Measurements from ENCODE around the gene VSIG1.

The VSIG1 gene

GRCh38 chrX:108044554-108045256, at the start of gene VSIG1:
VSIG1 (plus strand) TSS chrX:108045065; CDS start chrX:108045131, 66 bp downstream.
- intact Hi-C loops (cut with DNase I): no loop called here
- no peak for DNase-seq

GRCh38 chrX:107996124-107996523, 48.7 kb upstream of the VSIG1 start:
- intact Hi-C loops (cut with DNase I): no loop called here
- peak in 1 of 10 donors; percentile 49 for DNase-seq

DNA sequence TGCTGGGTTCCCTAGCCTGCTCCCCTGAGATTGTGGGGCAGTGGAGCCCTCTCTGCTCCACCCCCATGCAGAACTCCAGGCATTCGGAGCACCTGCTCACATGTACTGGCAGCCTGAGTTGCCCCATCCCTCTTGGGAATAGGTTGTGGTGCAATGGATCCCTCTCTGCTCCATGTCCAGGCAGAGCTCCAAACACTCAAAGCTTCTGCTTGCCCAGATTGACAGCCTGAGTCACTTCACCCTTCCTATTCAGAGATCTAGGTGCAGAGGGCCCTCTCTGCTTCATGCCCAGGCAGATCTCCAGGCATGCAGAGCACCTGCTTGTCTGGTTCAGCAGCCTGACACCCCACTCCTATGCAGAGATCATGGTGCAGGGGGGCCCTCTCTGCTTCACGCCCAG, 44.1 kb upstream of the VSIG1 start:
- DNase-seq: no peak
- intact Hi-C loops (cut with DNase I): no loop called here

DNA sequence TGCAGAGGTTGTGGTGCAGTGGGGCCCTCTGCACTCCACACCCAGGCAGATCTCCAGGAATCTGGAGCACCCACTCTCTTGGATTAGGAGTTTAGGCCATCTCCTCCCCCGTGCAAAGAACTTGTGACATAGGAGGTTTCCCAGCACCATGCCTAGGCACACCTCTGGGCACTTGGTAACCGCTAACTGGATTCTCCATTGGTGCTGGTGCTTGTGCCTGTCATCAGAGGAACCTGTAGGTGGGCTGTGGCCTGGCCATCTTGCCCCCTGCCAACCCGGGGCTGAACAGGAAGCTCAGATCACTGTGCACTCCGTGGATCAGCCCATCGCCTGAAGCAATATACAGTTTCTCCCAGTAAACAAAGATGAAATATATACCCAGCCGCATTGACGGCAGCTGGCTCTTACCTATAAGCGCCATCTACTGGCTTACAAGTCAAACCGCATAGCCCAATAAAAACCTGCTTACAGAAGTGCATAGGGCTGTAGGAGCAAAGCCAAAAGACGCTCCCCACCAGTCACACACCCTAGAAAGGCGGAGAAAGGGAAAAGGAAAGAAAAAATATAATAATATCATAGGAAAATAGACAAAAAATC, 43.5 kb upstream of the VSIG1 start:
- intact Hi-C loops (cut with DNase I): no loop called here
- DNase-seq: peak in 1 of 10 donors; percentile 32

GRCh38 chrX:108018656-108019381, 26.0 kb upstream of the VSIG1 start:
- intact Hi-C loops (cut with DNase I): no loop called here
- no peak for DNase-seq

DNA sequence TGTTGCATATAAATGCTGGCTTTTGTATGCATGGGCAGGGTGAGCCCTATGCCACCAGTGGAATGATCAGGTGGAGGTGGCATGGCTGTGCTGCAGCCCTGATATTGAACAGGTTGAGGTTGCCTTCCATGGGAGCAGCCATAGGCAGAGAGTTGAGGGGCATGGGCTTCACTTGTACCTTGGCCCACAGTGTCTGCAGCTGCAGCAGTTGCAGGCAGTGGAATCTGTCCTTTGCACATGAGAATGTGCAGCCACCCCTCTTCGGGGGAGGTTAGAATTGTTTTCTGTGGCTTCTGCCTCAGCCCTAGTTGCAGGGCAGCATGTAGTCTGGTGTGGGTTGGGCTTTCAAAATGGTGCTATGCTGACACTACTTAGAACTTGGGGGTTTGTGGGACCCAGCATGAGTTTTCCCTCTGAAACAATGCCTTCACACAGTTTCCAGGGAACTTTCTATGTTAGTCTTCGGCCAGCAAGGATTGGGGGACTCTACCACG, 25.4 kb upstream of the VSIG1 start:
- no peak for DNase-seq
- intact Hi-C loops (cut with DNase I): no loop called here

DNA sequence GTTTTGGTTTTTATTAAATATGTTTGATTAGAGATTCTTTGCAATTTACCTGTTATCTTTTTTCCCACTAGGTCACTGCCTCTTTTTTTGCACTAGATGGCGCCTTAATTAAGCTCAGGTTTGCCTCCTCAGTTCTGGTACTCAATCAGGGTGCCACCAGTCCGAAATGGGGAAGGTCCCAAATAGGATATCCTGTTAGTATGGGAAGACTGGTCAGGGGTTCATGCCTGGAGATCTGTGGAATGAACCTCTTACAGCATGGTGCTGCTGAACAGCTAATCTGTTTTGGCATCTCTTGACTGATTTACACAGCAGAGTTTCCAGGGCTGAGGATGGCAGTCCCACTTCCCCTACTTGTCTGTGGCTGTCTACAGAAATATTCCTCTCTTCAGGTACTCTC, 24.2 kb upstream of the VSIG1 start:
- intact Hi-C loops (cut with DNase I): no loop called here
- DNase-seq: no peak

DNA sequence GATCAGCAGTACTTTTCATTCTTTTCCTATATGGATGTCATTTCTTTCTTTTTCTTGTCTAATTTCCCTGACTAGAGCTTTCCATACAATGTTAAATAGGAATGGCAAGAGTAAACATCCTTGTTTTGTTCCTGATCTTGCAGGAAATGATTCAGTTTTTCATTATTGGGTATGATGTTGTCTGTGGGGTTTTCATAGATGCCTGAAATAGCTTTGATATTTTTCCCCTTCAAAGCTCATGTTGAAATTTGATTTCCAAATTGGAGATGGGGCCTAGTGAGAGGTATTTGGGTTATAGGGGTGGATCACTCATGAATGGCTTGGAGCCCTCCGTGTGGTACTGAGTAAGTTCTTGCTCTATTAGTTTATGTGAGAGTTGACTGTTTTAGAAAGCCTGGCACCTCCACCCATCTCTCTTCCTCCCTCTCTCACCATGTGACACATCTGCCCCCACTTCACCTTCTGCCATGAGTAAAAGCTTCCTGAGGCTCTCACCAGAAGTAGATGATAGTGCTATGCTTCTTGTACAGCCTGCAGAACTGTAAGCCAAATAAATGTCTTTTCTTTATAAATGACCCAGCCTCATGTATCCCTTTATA, 22.3 kb upstream of the VSIG1 start:
- no peak for DNase-seq
- intact Hi-C loops (cut with DNase I): no loop called here

DNA sequence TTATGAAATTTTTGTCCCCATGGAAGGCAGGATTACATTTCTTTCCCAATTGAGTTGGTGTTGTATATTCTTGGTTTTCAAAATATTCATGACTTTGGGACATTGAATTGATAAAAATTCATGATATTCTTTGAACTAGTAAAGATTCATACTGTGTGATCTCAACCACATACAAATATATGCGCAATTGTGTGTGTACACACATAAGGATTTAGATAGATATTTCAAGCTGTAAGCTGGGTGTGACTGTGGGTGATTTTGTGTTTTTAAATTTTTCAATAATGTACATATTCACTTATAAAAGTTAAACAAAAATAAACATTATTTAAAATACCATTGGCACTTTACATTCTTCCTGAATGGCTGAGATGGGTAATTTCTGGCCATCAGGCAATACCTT, 19.5 kb upstream of the VSIG1 start:
- intact Hi-C loops (cut with DNase I): no loop called here
- DNase-seq: no peak

DNA sequence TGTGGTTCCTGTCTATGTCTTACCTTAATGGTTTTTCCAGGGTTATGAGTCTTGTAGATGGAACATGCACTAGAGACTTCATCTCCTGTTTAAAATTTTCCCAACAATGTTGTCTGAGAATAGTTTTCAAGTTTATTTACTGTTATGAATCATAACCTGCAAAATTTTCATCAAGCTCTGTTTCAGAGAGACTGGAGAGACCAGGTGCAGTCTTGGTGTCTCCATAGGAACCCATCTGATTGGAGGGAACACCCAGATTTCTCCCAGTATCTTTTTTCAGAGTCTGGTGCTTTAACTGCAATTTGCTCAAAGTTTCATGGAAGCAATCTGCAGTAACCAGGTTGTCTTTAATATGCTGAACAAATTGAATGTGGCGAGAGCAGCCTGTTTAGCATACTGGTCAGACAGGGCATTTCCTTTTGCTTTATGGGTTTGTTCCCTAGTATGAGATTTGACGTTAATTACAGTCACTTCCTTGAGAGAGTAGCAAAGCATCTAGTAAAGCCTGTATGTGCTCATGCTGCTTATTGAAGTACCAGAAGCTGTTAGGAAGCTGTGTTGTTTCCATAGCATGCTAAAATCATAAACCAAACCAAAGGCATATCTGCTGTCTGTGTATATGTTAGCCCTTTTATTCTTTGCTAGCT, 18.8 kb upstream of the VSIG1 start:
- DNase-seq: no peak

GRCh38 chrX:108028854-108029253, 16.0 kb upstream of the VSIG1 start:
- intact Hi-C loops (cut with DNase I): no loop called here
- DNase-seq: no peak

More for the DNA sequence above, 18.8 kb upstream of the VSIG1 start:
- intact Hi-C loops (cut with DNase I): no loop called here

GRCh38 chrX:108029928-108030711, 14.7 kb upstream of the VSIG1 start:
- intact Hi-C loops (cut with DNase I): no loop called here
- DNase-seq: no peak

DNA sequence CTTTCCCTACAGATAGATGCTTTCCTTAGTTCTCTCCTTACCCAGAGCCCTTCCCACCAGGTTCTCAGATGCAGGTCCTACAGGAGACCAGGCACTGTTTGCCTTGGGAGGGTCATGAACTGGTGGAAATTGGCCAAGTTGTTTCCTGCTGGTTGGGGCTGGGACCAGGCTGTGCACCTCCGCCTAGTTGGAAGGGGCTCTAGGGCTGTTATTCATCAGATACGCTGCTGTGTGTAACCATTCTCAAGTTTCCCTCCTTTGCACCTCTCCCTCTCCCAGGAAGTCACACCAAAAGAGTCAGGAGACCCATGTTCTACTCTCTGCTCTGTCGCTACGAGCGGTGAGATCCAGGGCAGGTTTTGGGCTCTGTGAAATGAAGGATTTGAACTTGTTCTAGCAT, 11.9 kb upstream of the VSIG1 start:
- intact Hi-C loops (cut with DNase I): no loop called here
- no peak for DNase-seq

GRCh38 chrX:108033890-108034289, 11.0 kb upstream of the VSIG1 start:
- peak in 1 of 10 donors; percentile 14 for DNase-seq
- intact Hi-C loops (cut with DNase I): no loop called here

DNA sequence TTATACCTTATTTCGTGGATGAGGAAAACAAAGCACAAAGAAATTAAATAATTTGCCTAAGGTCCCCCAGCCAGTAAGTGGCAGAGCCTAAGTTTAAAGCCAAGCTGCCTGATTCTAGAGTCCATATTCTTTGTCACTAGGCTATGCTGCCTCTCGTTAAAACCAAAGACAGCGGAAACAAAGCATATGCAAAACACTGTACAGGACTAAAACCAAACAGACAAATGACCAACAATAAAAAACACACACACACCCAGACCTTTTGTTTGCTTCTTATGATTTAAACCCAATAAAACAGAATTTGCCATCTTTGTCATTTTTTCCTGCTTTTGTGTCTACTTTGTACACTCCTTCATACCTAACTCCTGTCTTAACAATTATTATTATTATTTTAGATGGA, 10.1 kb upstream of the VSIG1 start:
- no peak for DNase-seq
- intact Hi-C loops (cut with DNase I): no loop called here

- DNase-seq: no peak
- intact Hi-C loops (cut with DNase I): no loop called here
Measured at GRCh38 chrX:108036298-108036973, 8.4 kb upstream of the VSIG1 start.

DNA sequence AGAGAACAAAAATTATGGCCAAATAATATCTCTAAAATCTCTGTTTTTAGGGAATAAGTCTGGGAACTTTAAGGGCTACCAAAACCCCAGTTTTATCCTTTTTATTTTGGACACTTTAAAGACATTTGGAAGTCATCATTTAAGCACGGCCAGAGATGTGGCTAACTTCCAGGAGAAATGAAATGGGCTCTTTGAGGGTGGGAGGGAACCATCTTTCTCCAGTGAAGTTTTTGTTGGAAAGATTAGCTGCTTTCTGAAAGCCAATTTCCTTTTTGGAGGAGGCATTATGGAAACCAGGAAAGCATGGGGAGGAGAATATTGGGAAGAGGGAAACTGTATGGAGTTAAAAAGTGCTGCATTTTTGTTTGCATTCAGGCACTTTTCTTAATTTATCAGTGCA, 4.8 kb downstream of the VSIG1 start:
- intact Hi-C loops (cut with DNase I): no loop called here
- no peak for DNase-seq

DNA sequence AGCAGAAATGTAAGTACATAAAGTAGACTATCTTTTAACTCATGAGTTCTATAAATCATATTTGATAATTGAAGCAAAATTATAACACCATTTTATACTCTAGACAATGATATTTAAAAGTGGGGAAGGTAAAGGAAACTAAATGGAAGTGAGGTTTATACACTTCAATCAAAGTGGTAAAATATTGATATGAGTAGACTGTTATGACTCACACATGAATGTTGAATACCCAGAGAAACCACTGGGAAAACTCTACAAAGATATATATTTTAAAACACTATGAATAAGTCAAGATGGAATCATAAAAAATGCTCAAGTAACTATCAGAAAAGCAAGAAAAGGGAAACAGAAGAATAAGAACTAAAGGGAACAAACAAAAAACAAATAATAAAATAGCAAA, 8.4 kb downstream of the VSIG1 start:
- no peak for DNase-seq
- intact Hi-C loops (cut with DNase I): no loop called here

DNA sequence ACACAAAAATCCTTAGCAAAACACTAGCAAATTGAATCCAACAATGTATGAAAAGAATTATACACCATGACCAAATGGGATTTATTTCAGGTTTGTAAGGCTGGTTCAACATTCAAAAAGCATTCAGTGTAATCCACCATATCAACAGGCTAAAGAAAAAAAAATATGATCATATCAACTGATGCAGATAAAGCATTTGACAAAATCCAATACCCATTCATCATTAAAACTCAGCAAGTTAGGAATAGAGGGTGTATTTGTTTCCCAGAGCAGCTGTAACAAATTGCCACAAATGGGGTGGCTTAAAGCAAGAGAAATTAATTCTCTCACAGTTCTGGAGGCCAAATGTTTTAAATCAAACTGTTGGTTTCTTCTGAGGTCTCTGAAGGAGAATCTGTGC, 10.7 kb downstream of the VSIG1 start:
- DNase-seq: no peak
- intact Hi-C loops (cut with DNase I): no loop called here
